Measurements from ENCODE around the gene ARID4B. TPM values are rescaled to one million over a fixed set of nuclear protein-coding genes. Genes with fewer than 3 reads are reported as not detected.

The ARID4B gene
- polyA plus RNA-seq, 2 of the 4 experiments (the other 2 are of a cell fraction): 14.9 to 16.0 TPM

DNA sequence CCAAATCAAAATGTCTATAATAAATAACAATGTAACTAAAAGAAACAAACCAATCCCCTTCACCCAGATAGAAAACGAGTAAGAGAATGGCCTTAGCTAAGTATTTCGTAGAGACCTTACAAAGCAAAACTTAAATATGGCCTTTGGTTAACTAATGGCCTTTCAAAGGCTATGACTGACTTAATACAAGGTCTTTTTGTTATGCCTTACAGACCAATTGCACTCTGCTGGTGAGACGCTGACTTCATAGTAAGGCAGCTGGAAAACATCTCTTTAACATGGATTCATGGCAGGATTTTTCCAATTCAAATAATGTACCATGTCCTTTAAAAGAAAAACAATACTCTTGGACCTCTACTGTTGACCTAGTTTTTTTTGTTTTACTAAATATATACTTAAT, 23.5 kb upstream of the ARID4B start:
- H3K9me3 ChIP-seq: no peaks in the 10 kb centered on the region
- DNase-seq (ENCODE audit: low read depth in 1 of 2, low spot score in 1 of 2): no peak
- WGBS (ENCODE audit: missing lambda C conversion rate): 79% methylated on average over 3 of the region's 3 CpGs
- no peak overlapping the region for H3K4me2 ChIP-seq
- no peak for FAIRE-seq
- CTCF ChIA-PET: interaction anchor here (0.6 kb wide), 1 partner anchor 12 kb away, joined by 3 read pairs; no protein-coding TSS in a partner anchor
- peaks cover 6% of the 10 kb centered on the region; the same call in 1 of the 3 replicates for H3K4me1 ChIP-seq
- H3K27ac ChIP-seq: no peak overlapping the region
- no peak for ATAC-seq
- TF ChIP-seq HOXB13 (CRISPR knock-in tag; IDR thresholded peaks at IDR 0.05; ENCODE audit: low read depth) (no peak), SMC3 (IDR thresholded peaks at IDR 0.05) (no peak), NPAS2 (CRISPR knock-in tag; IDR thresholded peaks at IDR 0.05; ENCODE audit: borderline replicate concordance) (no peak), CEBPB (IDR thresholded peaks at IDR 0.05) (no peak), NR3C1 (IDR thresholded peaks at IDR 0.05) (no peak), CBX8 (IDR thresholded peaks at IDR 0.05) (no peak), CHD2 (IDR thresholded peaks at IDR 0.05; ENCODE audit: low read length, partially characterized antibody) (no peak), KDM5A (IDR thresholded peaks at IDR 0.05) (no peak), GATA3 (IDR thresholded peaks at IDR 0.05; ENCODE audit: borderline replicate concordance) (no peak), RFX5 (IDR thresholded peaks at IDR 0.05) (no peak), EHF (CRISPR knock-in tag; IDR thresholded peaks at IDR 0.05) (no peak), FOXS1 (CRISPR knock-in tag; IDR thresholded peaks at IDR 0.05) (no peak), CTCF (IDR thresholded peaks at IDR 0.05) (no peak), MAFK (IDR thresholded peaks at IDR 0.05; ENCODE audit: partially characterized antibody) (no peak), HOXA7 (CRISPR knock-in tag; IDR thresholded peaks at IDR 0.05) (no peak)
- TF ChIP-seq, protein P1, sequence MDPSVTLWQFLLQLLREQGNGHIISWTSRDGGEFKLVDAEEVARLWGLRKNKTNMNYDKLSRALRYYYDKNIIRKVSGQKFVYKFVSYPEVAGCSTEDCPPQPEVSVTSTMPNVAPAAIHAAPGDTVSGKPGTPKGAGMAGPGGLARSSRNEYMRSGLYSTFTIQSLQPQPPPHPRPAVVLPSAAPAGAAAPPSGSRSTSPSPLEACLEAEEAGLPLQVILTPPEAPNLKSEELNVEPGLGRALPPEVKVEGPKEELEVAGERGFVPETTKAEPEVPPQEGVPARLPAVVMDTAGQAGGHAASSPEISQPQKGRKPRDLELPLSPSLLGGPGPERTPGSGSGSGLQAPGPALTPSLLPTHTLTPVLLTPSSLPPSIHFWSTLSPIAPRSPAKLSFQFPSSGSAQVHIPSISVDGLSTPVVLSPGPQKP (IDR thresholded peaks at IDR 0.05; ENCODE audit: low read depth, low read length): no peak
- TF ChIP-seq, protein P2, sequence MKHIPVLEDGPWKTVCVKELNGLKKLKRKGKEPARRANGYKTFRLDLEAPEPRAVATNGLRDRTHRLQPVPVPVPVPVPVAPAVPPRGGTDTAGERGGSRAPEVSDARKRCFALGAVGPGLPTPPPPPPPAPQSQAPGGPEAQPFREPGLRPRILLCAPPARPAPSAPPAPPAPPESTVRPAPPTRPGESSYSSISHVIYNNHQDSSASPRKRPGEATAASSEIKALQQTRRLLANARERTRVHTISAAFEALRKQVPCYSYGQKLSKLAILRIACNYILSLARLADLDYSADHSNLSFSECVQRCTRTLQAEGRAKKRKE (CRISPR knock-in tag; IDR thresholded peaks at IDR 0.05; ENCODE audit: low read depth): no peak
- POLR2A ChIA-PET: no interaction called here
- H3K4me3 ChIP-seq: no peak overlapping the region

- 93% methylated on average over 5 of the region's 5 CpGs for WGBS (ENCODE audit: missing lambda C conversion rate)
- FAIRE-seq: no peak
- ATAC-seq: no peak
- TF ChIP-seq KDM5A (IDR thresholded peaks at IDR 0.05) (no peak), RAD21 (conservative IDR thresholded peaks at IDR 0.05 in 1 of 2, IDR thresholded peaks at IDR 0.05 in 1 of 2) (no peak), RFX5 (IDR thresholded peaks at IDR 0.05) (no peak), HDAC2 (IDR thresholded peaks at IDR 0.05) (no peak)
- peaks cover 6% of the 10 kb centered on the region; the same call in 1 of the 3 replicates for H3K4me1 ChIP-seq
- no peak overlapping the region for H3K4me3 ChIP-seq
- ChIA-PET POLR2A (interaction anchor here (0.8 kb wide), 1 partner anchor 15 kb away, joined by 3 read pairs; the partner anchor contains the start of gene GGPS1), CTCF (no interaction called here)
- H3K27ac ChIP-seq: no peak overlapping the region
- H3K4me2 ChIP-seq: no peak overlapping the region
- DNase-seq (ENCODE audit: low read depth in 1 of 2, low spot score in 1 of 2): no peak
- no peaks in the 10 kb centered on the region for H3K9me3 ChIP-seq
These were observed 15.7 kb upstream of the ARID4B start for GRCh38 chr1:235343726-235344125.

DNA sequence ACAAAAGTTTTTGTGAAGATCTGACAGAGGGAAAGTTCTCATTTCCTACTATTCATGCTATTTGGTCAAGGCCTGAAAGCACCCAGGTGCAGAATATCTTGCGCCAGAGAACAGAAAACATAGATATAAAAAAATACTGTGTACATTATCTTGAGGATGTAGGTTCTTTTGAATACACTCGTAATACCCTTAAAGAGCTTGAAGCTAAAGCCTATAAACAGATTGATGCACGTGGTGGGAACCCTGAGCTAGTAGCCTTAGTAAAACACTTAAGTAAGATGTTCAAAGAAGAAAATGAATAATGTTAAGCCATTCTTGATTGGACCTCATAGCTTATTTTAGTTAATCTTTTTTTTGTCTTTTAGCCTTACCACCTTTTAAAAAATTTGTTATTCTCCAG, 14.5 kb upstream of the ARID4B start:
- Histone ChIP-seq H3K4me1 (no peaks in the 10 kb centered on the region), H3K4me2 (no peak overlapping the region), H3K4me3 (no peak overlapping the region), H3K27ac (no peak overlapping the region), H3K9me3 (no peaks in the 10 kb centered on the region)
- ATAC-seq (no peak), DNase-seq (ENCODE audit: low read depth in 1 of 2, low spot score in 1 of 2) (no peak), FAIRE-seq (no peak)
- ChIA-PET CTCF (interaction anchor here (0.6 to 1.4 kb wide), 3 partner anchors 35 to 75 kb away, joined by 3 to 4 read pairs (median 4); no protein-coding TSS in a partner anchor), POLR2A (interaction anchor here (0.9 kb wide), 1 partner anchor 14 kb away, joined by 4 read pairs; the partner anchor contains the start of genes ARID4B and GGPS1)
- WGBS (ENCODE audit: missing lambda C conversion rate): 89% methylated on average over 3 of the region's 3 CpGs
- TF ChIP-seq EHMT2 (IDR thresholded peaks at IDR 0.05; ENCODE audit: low read depth) (no peak), SREBF2 (IDR thresholded peaks at IDR 0.05) (no peak), HOXB13 (CRISPR knock-in tag; IDR thresholded peaks at IDR 0.05; ENCODE audit: low read depth) (no peak), CTCF (IDR thresholded peaks at IDR 0.05) (no peak), JUN (IDR thresholded peaks at IDR 0.05) (no peak), MAFK (IDR thresholded peaks at IDR 0.05; ENCODE audit: partially characterized antibody) (no peak), NFE2L2 (conservative IDR thresholded peaks at IDR 0.05; ENCODE audit: low read length) (no peak), ZFP36 (IDR thresholded peaks at IDR 0.05; ENCODE audit: borderline replicate concordance, partially characterized antibody) (no peak), CBX8 (IDR thresholded peaks at IDR 0.05) (no peak)
- TF ChIP-seq, protein P3, sequence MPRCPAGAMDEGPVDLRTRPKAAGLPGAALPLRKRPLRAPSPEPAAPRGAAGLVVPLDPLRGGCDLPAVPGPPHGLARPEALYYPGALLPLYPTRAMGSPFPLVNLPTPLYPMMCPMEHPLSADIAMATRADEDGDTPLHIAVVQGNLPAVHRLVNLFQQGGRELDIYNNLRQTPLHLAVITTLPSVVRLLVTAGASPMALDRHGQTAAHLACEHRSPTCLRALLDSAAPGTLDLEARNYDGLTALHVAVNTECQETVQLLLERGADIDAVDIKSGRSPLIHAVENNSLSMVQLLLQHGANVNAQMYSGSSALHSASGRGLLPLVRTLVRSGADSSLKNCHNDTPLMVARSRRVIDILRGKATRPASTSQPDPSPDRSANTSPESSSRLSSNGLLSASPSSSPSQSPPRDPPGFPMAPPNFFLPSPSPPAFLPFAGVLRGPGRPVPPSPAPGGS (IDR thresholded peaks at IDR 0.05): no peak
